Measurements from ENCODE around the gene PPME1. TPM values are rescaled to one million over a fixed set of nuclear protein-coding genes. Genes with fewer than 3 reads are reported as not detected.

PPME1 gene
- total RNA-seq, 1 donor from 2014 or later, result 55.7 TPM

DNA sequence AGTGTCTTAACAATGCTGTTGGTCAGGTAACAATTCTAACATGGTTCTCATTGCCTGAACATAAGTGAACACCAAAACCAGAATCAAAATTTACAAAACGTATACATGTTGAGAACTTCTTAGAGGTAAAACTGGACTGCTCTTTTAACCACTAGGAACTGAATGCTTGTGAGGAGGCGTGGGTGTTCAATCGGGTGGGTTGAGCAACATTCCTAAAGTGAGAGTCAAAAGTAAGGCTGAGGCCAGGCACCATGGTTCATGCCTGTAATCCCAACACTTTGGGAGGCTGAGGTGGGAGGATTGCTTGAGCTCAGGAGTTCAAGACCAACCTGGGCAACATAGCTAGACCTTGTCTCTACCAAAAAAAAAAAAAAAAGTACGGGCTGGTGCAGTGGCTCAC is 11.5 kb downstream of the PPME1 start:
- Histone ChIP-seq H3K27ac (no peak overlapping the region), H3K79me2 (ENCODE audit: low read depth) (peaks cover 52% of the 10 kb centered on the region), H3F3A (ENCODE audit: low read depth) (no peaks in the 10 kb centered on the region), H3K27me3 (no peaks in the 10 kb centered on the region), H4K20me1 (ENCODE audit: low read depth) (peaks cover 17% of the 10 kb centered on the region), H2AFZ (replicated peaks) (no peak overlapping the region), H3K4me1 (no peaks in the 10 kb centered on the region), H3K36me3 (no peaks in the 10 kb centered on the region), H3K4me3 (no peak overlapping the region), H3K9ac (no peak overlapping the region), H3K4me2 (no peak overlapping the region), H3K9me3 (ENCODE audit: low read depth) (no peaks in the 10 kb centered on the region)
- H3K27me3 Mint-ChIP-seq (ENCODE audit: insufficient read depth, low read depth), result peaks cover 2% of the 10 kb centered on the region
- peaks cover 5% of the 10 kb centered on the region for H3K36me3 Mint-ChIP-seq
- no peaks in the 10 kb centered on the region for H3K9me3 Mint-ChIP-seq
- H3K4me1 Mint-ChIP-seq, result no peaks in the 10 kb centered on the region
- no peak overlapping the region for H3K27ac Mint-ChIP-seq
- no peak overlapping the region for H3K4me3 Mint-ChIP-seq
- no peak for DNase-seq (ENCODE audit: low spot score)
- no peak for TF ChIP-seq EZH2phosphoT487 (IDR thresholded peaks at IDR 0.05)
- TF ChIP-seq, protein P1, sequence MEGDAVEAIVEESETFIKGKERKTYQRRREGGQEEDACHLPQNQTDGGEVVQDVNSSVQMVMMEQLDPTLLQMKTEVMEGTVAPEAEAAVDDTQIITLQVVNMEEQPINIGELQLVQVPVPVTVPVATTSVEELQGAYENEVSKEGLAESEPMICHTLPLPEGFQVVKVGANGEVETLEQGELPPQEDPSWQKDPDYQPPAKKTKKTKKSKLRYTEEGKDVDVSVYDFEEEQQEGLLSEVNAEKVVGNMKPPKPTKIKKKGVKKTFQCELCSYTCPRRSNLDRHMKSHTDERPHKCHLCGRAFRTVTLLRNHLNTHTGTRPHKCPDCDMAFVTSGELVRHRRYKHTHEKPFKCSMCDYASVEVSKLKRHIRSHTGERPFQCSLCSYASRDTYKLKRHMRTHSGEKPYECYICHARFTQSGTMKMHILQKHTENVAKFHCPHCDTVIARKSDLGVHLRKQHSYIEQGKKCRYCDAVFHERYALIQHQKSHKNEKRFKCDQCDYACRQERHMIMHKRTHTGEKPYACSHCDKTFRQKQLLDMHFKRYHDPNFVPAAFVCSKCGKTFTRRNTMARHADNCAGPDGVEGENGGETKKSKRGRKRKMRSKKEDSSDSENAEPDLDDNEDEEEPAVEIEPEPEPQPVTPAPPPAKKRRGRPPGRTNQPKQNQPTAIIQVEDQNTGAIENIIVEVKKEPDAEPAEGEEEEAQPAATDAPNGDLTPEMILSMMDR (IDR thresholded peaks at IDR 0.05), result no peak

DNA sequence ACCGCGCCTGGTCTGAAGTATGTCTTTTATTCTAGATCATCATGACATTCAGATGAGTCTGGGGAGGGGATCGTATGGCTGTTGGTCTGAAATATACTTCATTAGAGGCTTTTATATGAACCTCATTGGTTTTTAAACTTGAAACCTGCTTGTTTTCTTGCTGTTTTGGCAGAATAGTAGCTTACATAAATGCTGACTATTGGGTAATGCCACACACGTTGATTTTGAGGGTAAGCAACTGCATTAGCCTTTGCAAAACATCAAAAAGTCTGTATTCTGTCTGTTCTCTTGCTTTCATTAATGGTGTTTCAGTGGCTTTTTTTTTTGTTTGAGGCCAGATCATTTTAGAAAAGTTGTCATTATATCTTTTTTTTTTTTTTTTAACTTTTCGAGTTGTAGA is 14.2 kb downstream of the PPME1 start:
- Mint-ChIP-seq H3K27me3 (ENCODE audit: insufficient read depth, low read depth) (peaks cover 2% of the 10 kb centered on the region), H3K27ac (no peak overlapping the region), H3K4me1 (no peaks in the 10 kb centered on the region), H3K9me3 (no peaks in the 10 kb centered on the region), H3K4me3 (no peak overlapping the region), H3K36me3 (peaks cover 10% of the 10 kb centered on the region)
- no peaks in the 10 kb centered on the region for H3K4me1 ChIP-seq
- H3F3A ChIP-seq (ENCODE audit: low read depth), result no peaks in the 10 kb centered on the region
- peaks cover 12% of the 10 kb centered on the region for H4K20me1 ChIP-seq (ENCODE audit: low read depth)
- no peak overlapping the region for H3K4me3 ChIP-seq
- H3K27ac ChIP-seq, result no peak overlapping the region
- TF ChIP-seq EZH2phosphoT487 (IDR thresholded peaks at IDR 0.05) (no peak), EZH2 (IDR thresholded peaks at IDR 0.05) (no peak)
- TF ChIP-seq, protein P1 (IDR thresholded peaks at IDR 0.05), result no peak
- no peak overlapping the region for H2AFZ ChIP-seq (replicated peaks)
- DNase-seq (ENCODE audit: low spot score), result no peak
- H3K36me3 ChIP-seq, result peaks cover 3% of the 10 kb centered on the region
- peaks cover 48% of the 10 kb centered on the region for H3K79me2 ChIP-seq (ENCODE audit: low read depth)
- no peaks in the 10 kb centered on the region for H3K27me3 ChIP-seq
- no peaks in the 10 kb centered on the region for H3K9me3 ChIP-seq (ENCODE audit: low read depth)
- H3K4me2 ChIP-seq, result no peak overlapping the region
- no peak overlapping the region for H3K9ac ChIP-seq

DNA sequence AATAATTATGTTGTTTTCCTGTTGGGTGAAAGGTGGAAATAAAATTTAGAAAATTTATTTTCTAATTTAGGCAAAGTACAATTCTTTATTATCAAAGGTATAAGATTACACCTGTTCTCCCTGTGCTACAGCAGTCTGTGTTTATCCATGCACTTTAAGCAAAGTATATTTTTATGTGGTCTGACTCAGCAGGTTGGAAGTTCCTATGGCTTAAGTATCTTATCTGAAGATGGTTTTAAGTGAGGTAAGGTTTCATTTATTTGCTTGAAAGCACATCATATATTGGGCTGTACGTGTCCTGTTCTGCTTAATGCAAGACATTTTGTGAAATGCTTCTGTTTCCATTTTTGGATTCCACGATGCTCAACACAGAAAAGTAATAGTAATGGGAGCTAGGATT is 14.6 kb downstream of the PPME1 start:
- Histone ChIP-seq H3K36me3 (peaks cover 3% of the 10 kb centered on the region), H3K27me3 (no peaks in the 10 kb centered on the region), H3K4me2 (no peak overlapping the region), H3K9me3 (ENCODE audit: low read depth) (no peaks in the 10 kb centered on the region), H3F3A (ENCODE audit: low read depth) (no peaks in the 10 kb centered on the region), H3K27ac (no peak overlapping the region), H2AFZ (replicated peaks) (no peak overlapping the region), H3K79me2 (ENCODE audit: low read depth) (peaks cover 44% of the 10 kb centered on the region), H3K4me1 (no peaks in the 10 kb centered on the region), H3K4me3 (no peak overlapping the region), H4K20me1 (ENCODE audit: low read depth) (peaks cover 12% of the 10 kb centered on the region), H3K9ac (no peak overlapping the region)
- no peak for TF ChIP-seq EZH2phosphoT487 (IDR thresholded peaks at IDR 0.05)
- TF ChIP-seq, protein P1 (IDR thresholded peaks at IDR 0.05), result no peak
- no peak for TF ChIP-seq EZH2 (IDR thresholded peaks at IDR 0.05)
- Mint-ChIP-seq H3K9me3 (no peaks in the 10 kb centered on the region), H3K27me3 (ENCODE audit: insufficient read depth, low read depth) (peaks cover 2% of the 10 kb centered on the region), H3K27ac (no peak overlapping the region), H3K36me3 (peaks cover 12% of the 10 kb centered on the region), H3K4me1 (no peaks in the 10 kb centered on the region), H3K4me3 (no peak overlapping the region)
- no peak for DNase-seq (ENCODE audit: low spot score)

Data from neural progenitor cell (in vitro differentiated cells).